Body of pancreas (tissue), 4 donors: ENCODE measurements around the gene ACSS3. TPM values are rescaled to one million over a fixed set of nuclear protein-coding genes. Genes with fewer than 3 reads are reported as not detected.
"Not testable (repeated sequence)": the region's sequence is repeated elsewhere in the genome, so short reads cannot be mapped to it uniquely, and the experiment has no call there.

Experiments used
- ATAC-seq: fragments of 150-250 bp; one replicate; pipeline ENCODE4 v1.9.1; 2016
- DNase-seq, 4 donors: peaks; one replicate each; pipeline ENCODE4 v3.0.0-alpha.2; 2019
- H3K27ac ChIP-seq, 4 donors: fragments of 200-600 bp; sonication (generic); 1 replicate in 3 of 4; 2 replicates in 1 of 4; pipeline versions ENCODE4 v1.5.1 to v1.6.1; 2016 to 2019; ENCODE audit warnings: mild to moderate bottlenecking in 1 of 4, mixed read lengths in 1 of 4, moderate library complexity in 1 of 4
- H3K27me3 ChIP-seq, 2 donors: fragments of 200-600 bp; sonication (generic); one replicate each; pipeline ENCODE4 v1.6.0; 2016; ENCODE audit warnings: mild to moderate bottlenecking in 1 of 2
- H3K36me3 ChIP-seq, 2 donors: fragments of 200-600 bp; sonication (generic); replicated peaks in 1 of 2; 2 replicates each; pipeline ENCODE4 v1.5.1; 2016; ENCODE audit warnings: low read depth in 2 of 2; ENCODE audit not compliant: insufficient read depth in 1 of 2
- H3K4me1 ChIP-seq: fragments of 200-600 bp; sonication (generic); one replicate; pipeline ENCODE4 v1.6.0; 2016
- H3K4me3 ChIP-seq, 2 donors: fragments of 200-600 bp; sonication (generic); 1 replicate in 1 of 2; 2 replicates in 1 of 2; pipeline ENCODE4 v1.5.1; 2016 to 2019
- H3K9me3 ChIP-seq, 3 donors: fragments of 200-600 bp; sonication (generic); 1 replicate in 2 of 3; 2 replicates in 1 of 3; pipeline ENCODE4 v1.5.1; 2016
- CTCF ChIP-seq, 7 experiments: fragments of 450-650 bp in 4 of 7; fragments of 200-600 bp in 3 of 7; sonication (generic) in 3 of 7; IDR thresholded peaks; one replicate each; pipeline ENCODE4 v1.5.1; 2016 to 2019; ENCODE audit warnings: antibody characterized with exemption in 7 of 7
- POLR2A ChIP-seq, 3 donors: fragments of 450-650 bp; IDR thresholded peaks; one replicate each; pipeline ENCODE4 v1.6.1; 2016; ENCODE audit warnings: antibody characterized with exemption in 3 of 3, mild to moderate bottlenecking in 2 of 3
- WGBS, 2 donors: methylation state at CpG; one replicate each; pipeline ENCODE4 v1.1.5; 2017; 5-methylcytosine and 5-hydroxymethylcytosine counted together
- intact Hi-C: fragments of 100-400 bp; cut with DNase I; formaldehyde crosslinking; loops from one replicate; pipeline ENCODE4 v1.15.1; 2023
- total RNA-seq, 2 donors: library from RNA; depleted of rRNA; stranded (reverse); fragments of >200 nt; gene quantifications; one replicate each; pipeline ENCODE4 v1.1.0, GENCODE V29; 2016

The ACSS3 gene
- total RNA-seq, 2 donors from 2014 or later: 9.9 to 27.7 TPM

GRCh38 chr12:81208187-81208911 is 130.5 kb downstream of the ACSS3 start:
- H3K36me3 ChIP-seq: no peaks in the 10 kb centered on the region
- H3K4me3 ChIP-seq: no peak overlapping the region
- TF ChIP-seq POLR2A (IDR thresholded peaks at IDR 0.05) (no peak), CTCF (IDR thresholded peaks at IDR 0.05) (no peak)
- no peak for ATAC-seq
- H3K4me1 ChIP-seq: peaks cover 10% of the 10 kb centered on the region
- DNase-seq: no peak
- H3K9me3 ChIP-seq: no peaks in the 10 kb centered on the region
- H3K27me3 ChIP-seq: no peaks in the 10 kb centered on the region
- no peak overlapping the region for H3K27ac ChIP-seq
- intact Hi-C loops: no loop called here
- 66 to 80% methylated on average over 9 of the region's 9 CpGs for WGBS, 2 donors

- Histone ChIP-seq H3K27ac (no peak overlapping the region), H3K4me3 (no peak overlapping the region), H3K9me3 (no peaks in the 10 kb centered on the region), H3K36me3 (no peaks in the 10 kb centered on the region), H3K27me3 (no peaks in the 10 kb centered on the region), H3K4me1 (peaks cover 10% of the 10 kb centered on the region)
- ATAC-seq: no peak
- no peak for DNase-seq
- TF ChIP-seq POLR2A (IDR thresholded peaks at IDR 0.05): no peak
- no peak for TF ChIP-seq CTCF (IDR thresholded peaks at IDR 0.05)
- intact Hi-C loops: no loop called here
Measured at GRCh38 chr12:81209012-81209411, 131.1 kb downstream of the ACSS3 start.

GRCh38 chr12:81209772-81210225 is 131.9 kb downstream of the ACSS3 start:
- H3K27me3 ChIP-seq, H3K36me3 ChIP-seq, intact Hi-C loops, H3K4me3 ChIP-seq, H3K4me1 ChIP-seq, H3K27ac ChIP-seq, H3K9me3 ChIP-seq: not testable (repeated sequence)
- WGBS, 2 donors: 75 to 98% methylated on average over 2 of the region's 2 CpGs
- ATAC-seq (peak; percentile 35), DNase-seq (peak in 3 of 4 donors; percentile 6 to 20 (median 19))

GRCh38 chr12:81211306-81211705 is 133.4 kb downstream of the ACSS3 start:
- H3K27me3 ChIP-seq: no peaks in the 10 kb centered on the region
- H3K27ac ChIP-seq: no peak overlapping the region
- ATAC-seq: no peak
- no peaks in the 10 kb centered on the region for H3K9me3 ChIP-seq
- H3K4me3 ChIP-seq: no peak overlapping the region
- WGBS, 2 donors: 95 to 100% methylated on average over 1 of the region's 1 CpG
- TF ChIP-seq POLR2A (IDR thresholded peaks at IDR 0.05) (no peak), CTCF (IDR thresholded peaks at IDR 0.05) (no peak)
- no peak for DNase-seq
- intact Hi-C loops: no loop called here
- H3K36me3 ChIP-seq: no peaks in the 10 kb centered on the region
- H3K4me1 ChIP-seq: peaks cover 10% of the 10 kb centered on the region

GRCh38 chr12:81212996-81213696 is 135.3 kb downstream of the ACSS3 start:
- Histone ChIP-seq H3K4me3 (no peak overlapping the region), H3K36me3 (no peaks in the 10 kb centered on the region), H3K27ac (no peak overlapping the region), H3K9me3 (no peaks in the 10 kb centered on the region), H3K4me1 (peaks cover 10% of the 10 kb centered on the region), H3K27me3 (no peaks in the 10 kb centered on the region)
- ATAC-seq (no peak), DNase-seq (no peak)
- 68 to 75% methylated on average over 4 of the region's 4 CpGs for WGBS, 2 donors
- TF ChIP-seq CTCF (IDR thresholded peaks at IDR 0.05): no peak
- no peak for TF ChIP-seq POLR2A (IDR thresholded peaks at IDR 0.05)
- intact Hi-C loops: no loop called here
